Colon (tissue), 2 donors: ENCODE data around the gene ZNF879.

Experiments
- FAIRE-seq: peaks from 2 replicates; lab custom pipeline; 2012; peaks lifted over from hg19 to GRCh38; lab: Jason Lieb, UNC
- donor health status: control.
- donor health status: control.

The ZNF879 gene

DNA sequence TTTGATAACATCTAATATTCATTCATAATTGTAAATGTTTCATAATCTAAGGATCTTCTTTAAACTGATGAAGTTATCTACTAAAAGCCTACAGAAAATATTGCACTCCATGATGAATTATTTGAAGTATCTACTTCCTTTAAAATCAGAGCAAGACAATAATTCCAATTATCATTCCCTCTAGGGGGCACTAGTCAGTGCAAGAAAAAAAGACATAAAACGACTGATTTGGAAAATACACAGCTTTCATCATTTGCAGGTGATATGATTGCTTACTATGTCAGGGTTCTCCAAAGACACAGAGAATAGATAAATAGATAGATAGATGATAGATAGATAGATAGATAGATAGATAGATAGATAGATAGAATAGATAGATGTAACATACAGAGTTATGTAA is 14.9 kb upstream of the ZNF879 start:
- no peak for FAIRE-seq

DNA sequence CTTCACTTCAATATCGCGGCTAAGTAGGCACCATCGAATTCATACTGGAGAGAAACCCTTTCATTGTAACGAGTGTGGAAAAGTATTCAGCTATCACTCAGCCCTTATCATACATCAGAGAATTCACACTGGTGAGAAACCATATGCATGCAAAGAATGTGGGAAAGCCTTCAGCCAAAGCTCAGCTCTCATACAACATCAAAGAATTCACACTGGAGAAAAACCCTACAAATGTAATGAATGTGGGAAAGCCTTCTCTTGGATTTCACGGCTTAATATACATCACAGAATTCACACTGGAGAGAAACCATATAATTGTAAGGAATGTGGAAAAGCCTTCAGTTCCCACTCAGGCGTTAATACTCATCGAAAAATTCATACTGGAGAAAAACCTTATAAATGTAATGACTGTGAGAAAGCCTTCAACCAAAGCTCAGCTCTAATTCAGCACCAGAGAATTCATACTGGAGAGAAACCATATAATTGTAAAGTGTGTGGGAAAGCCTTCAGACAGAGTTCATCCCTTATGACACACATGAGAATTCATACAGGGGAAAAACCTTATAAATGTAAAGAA is 9.5 kb downstream of the ZNF879 start:
- no peak for FAIRE-seq

DNA sequence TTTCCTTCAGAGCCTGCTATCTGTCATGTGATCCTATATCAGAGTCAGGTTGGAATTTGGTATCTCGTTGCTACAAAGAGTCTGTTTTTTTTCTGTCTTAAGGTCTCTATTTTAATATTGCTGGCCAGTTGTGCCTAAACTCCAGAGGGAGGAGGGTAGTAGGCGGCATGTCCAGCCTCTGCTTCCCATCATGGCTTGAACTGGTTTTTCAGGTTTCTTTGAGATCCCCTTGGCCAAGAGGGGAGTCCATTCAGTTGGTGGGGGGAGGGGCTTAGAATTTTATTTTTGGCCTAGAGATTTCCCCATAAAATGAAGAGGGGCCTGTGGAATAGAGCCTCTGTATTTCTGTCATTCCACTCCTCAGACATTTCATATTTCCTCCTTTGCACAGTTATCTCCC is 21.2 kb downstream of the ZNF879 start:
- FAIRE-seq, result no peak

DNA sequence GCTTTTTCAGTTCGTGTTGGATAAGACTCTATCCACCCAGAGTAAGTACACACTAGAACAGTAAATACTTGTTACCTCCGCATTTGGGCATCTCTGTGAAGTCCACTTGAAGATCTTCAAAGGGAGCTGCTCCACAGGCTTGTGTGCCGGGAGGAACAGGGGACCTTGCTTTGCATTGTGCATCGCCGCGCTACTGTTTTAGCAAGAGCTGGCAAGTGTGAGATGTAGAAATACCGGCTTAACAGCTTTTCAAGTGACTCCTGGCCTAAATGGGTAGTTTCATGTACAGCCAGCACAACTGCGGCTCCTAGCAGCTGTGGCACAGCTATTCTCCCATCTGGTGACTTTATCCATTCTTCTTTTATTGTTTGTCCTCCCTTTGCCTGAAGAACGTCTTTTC is 28.2 kb downstream of the ZNF879 start:
- no peak for FAIRE-seq

DNA sequence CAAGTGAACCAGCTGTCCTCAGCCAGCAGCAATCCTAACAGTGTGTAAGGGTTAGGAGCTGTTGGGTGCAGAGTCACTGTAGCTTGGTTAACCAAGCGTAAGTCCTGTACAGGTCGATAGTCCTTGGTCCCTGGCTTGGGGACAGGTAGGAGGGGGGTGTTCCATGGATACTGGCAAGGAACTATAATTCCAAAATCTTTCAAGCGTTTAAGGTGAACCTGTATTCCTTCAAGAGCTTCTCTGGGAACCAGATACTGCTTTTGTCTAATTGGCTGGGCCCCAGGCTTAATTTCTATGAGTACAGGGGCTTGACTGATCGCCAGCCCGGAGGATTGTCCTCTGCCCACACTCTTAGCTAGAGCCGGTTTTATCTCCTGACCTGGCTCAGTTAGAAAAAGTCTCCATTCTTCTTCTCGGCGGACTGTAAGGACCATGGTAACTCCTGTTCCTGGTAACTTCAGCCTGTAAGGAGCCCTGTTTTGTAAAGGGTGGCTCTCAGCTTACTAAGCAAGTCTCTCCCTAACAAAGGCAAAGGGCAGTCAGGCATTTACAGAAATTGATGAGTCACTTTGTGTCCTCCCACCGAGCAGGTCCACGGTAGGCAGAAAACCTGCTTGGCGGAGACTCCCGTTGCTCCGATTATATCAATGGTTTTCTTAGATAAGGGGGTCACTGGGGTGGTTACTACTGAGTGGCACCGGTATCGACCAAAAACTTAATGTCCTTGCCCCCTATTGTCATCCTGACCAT is 30.6 kb downstream of the ZNF879 start:
- no peak for FAIRE-seq

DNA sequence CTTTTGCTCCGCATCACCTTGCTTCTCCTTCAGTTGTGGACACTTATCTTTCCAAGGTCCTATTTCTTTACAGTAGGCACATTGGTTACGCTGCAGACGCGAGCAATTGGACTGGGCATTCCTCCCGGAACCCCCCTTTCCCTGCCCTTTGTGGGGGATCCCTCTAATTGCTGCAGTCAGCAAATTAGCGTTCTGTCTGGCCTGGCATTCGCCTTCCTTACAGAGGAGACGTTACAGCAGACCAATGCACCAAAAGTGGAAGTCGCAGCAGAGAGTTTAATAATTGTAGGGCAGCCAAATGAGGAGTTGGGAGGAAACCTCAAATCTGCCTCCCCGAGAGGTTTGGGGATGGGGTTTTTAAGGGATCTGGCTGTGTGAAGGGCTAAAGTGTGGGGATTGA is 31.3 kb downstream of the ZNF879 start:
- FAIRE-seq, result no peak

DNA sequence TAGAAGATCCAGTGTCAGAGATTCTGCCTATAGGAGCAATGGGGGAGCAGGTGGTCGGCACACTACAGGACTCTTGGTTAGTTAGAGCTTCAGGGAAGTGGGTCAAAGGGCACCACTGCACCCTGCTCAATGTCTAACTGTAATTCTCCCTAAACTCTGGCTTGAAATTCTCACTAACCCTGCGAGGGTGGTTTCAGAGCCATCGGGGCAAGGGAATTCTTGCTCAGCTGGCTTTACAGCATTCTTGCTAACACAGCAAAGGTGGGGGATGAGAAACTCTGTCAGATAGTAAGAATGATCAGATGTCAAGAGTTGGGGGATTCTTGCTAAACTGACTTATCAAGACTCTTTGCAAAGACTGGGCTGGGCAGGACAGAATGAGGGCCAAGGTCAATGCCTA is 31.8 kb downstream of the ZNF879 start:
- FAIRE-seq, result no peak

DNA sequence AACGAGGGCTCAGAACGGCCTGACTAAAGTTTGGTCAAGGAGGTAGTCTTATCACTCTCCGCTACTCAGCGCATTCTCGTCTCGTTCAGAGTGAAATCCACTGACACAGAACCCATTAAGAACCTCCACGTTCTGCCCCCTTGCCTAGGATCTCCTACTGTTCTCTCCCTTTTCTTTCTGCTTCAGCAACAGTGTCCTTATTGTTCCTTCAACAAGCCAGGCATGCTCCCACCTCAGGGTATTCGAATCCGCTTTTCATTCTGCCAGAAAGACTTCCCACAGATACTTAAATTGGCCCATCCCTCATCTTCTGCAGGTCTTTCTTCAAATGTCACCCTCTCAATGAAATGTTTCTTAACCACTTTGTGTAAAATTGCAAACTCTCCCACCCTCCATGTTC is 32.2 kb downstream of the ZNF879 start:
- no peak for FAIRE-seq

DNA sequence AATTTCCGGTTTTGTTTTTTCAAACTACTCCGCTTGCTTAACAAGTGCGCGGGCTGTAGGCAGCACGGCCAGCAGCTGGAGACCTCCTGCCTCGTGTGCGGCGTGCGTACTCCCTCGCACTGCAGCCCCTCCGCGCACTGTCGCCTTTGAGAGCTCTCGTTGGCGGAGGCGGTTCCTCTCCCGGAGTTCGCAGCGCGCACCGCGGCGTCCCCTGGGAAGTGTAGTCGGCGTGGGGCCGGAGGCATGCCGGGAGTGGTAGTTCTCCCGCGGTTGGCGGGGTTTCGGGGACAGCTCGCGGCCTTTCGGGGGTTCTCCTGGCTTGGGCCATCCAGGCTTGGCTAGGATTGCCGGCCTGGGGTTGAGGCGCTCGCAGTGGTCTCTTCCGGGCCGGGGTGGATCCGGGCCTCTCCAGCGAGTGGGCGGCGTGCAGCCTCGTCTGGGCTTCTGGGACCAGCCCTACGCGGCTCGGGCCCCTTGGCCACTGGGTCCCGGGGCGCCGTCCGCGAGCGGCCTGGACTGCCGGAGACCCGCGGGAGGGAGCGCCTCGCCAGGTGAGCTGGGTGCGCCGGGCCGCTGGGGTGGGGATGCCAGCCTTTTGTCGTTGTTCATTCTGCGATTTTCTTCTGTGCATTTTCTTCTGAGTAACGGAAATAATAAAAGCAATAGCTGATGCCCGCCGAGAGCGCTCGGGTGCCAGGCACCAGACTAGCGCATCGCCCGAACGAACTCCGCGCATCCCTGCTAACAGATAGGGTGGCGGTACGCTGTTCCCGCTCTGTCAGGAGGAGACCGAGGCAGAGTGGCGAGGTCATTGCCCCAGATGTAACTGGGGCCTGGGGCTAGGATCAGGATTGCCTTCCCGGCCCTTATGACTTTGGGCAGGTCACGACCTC is 36.8 kb downstream of the ZNF879 start, which contains the start of gene ZNF354C:
ZNF354C (plus strand) TSS at position 258 of the 893 bp plus-strand sequence. CDS start 1,696 bp downstream, outside the sequence.
- no peak for FAIRE-seq

DNA sequence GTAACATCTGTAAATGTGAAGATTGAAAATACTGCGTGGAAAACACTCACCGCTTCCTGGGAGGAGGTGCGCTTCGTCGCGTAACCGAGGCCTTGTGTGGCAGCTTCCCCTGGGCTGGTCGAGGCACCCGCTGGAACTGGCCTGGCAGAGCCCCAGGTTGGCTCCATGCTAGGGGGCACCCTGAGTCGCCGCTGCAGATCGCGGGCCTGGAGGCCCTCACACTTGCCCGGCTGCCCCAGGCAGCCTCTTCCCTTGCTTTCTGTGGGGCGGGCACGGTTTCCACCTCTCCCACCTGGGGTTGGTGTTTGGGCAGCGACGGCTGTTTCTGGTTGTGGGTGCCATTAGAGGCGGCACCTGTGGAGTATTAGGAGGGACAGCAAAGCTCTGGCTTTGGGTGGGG is 37.4 kb downstream of the ZNF879 start:
- no peak for FAIRE-seq

DNA sequence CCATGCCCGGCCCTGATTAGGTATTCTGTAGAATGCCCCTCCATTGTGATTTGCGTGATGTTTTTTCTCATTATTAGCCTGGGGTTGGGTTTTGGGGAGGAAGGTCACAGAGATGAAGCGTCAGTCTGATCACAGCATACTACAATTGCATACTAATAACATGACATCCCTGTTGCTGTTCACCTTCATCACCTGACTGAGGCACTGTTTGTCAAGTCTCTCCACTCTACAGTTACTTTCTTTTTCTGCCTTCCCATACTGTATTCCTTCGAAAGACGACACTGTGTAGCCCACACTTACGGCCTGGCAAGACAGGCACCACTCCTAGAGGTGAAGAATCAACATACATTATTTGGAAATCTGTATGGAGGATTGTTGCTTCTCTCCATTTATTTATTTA is 42.1 kb downstream of the ZNF879 start:
- no peak for FAIRE-seq

DNA sequence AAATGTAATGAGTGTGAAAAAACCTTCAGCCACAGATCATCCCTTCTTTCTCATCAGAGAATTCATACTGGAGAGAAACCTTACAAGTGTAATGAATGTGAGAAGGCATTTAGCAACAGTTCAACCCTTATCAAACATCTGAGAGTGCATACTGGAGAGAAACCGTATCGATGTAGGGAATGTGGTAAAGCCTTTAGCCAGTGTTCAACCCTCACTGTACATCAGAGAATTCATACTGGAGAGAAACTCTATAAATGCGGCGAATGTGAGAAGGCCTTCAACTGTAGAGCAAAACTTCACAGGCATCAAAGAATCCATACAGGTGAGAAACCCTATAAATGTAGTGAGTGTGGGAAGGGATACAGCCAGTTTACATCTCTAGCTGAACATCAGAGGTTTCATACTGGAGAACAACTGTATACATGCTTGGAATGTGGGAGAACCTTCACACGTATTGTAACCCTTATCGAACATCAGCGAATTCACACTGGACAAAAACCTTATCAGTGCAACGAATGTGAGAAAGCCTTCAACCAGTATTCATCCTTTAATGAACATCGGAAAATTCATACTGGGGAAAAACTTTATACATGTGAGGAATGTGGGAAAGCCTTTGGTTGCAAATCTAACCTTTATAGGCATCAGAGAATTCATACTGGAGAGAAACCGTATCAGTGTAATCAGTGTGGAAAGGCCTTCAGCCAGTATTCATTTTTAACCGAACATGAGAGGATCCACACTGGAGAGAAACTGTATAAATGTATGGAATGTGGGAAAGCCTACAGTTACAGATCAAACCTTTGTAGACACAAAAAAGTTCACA is 55.8 kb downstream of the ZNF879 start:
- no peak for FAIRE-seq

DNA sequence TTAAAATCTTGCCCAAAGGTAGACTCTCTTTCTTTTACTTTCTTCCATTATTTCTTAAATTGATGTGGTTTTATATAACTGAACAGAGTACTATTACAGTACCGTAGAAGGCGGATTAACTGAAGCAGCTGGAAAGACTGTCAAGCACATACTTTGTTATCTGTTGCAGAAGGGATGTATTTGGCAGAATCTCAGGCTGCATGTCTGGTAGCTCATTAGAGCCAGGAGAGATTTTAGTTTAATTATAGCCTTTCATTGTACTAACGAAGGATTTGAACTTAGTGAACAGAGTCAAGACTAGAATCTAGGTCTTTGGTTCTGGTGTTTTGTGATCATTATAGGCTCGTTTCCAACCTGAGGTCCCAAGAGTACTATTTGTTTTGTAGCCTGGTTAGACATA is 57.1 kb downstream of the ZNF879 start:
- FAIRE-seq, result no peak
